Measurements from ENCODE around the gene ZNF581.

- TF ChIP-seq CTCF (IDR thresholded peaks at IDR 0.05) (no peak), POLR2AphosphoS5 (IDR thresholded peaks at IDR 0.05) (no peak)
Observed at GRCh38 chr19:55615543-55616394, 27.7 kb upstream of the ZNF581 start.

Data from suprapubic skin (tissue), 3 donors.